KMS-11 (cell line): ENCODE data around the gene UBE2I.
"Not testable (repeated sequence)": the region's sequence is repeated elsewhere in the genome, so short reads cannot be mapped to it uniquely, and the experiment has no call there.

Source experiments
- H2AFZ ChIP-seq: fragments of 200-600 bp; sonication (generic); 2 replicates; pipeline ENCODE4 v1.6.1; 2016; ENCODE audit warnings: antibody characterized with exemption, mixed run types, low read depth
- H3K27ac ChIP-seq: fragments of 200-600 bp; sonication (generic); 2 replicates; pipeline ENCODE4 v1.6.1; 2016; ENCODE audit warnings: mild to moderate bottlenecking, mixed run types
- H3K27me3 ChIP-seq: fragments of 200-600 bp; sonication (generic); 2 replicates; pipeline ENCODE4 v1.6.1; 2017; ENCODE audit warnings: mild to moderate bottlenecking, low read depth, mixed run types, moderate library complexity; ENCODE audit not compliant: insufficient read depth
- H3K36me3 ChIP-seq: fragments of 200-600 bp; sonication (generic); 2 replicates; pipeline ENCODE4 v1.6.1; 2017; ENCODE audit warnings: mild to moderate bottlenecking, mixed run types; ENCODE audit not compliant: insufficient read depth
- H3K4me1 ChIP-seq: fragments of 200-600 bp; sonication (generic); 2 replicates; pipeline ENCODE4 v1.6.1; 2016; ENCODE audit warnings: mild to moderate bottlenecking, low read depth, mixed run types; ENCODE audit not compliant: poor library complexity, severe bottlenecking
- H3K4me2 ChIP-seq: fragments of 200-600 bp; sonication (generic); 2 replicates; pipeline ENCODE4 v1.7.0; 2016; ENCODE audit warnings: mild to moderate bottlenecking, mixed run types
- H3K4me3 ChIP-seq: fragments of 200-600 bp; sonication (generic); IDR thresholded peaks from 2 replicates; pipeline ENCODE4 v1.6.1; 2017; ENCODE audit warnings: low read depth, low read length, mixed read lengths; ENCODE audit not compliant: insufficient read depth
- H3K79me2 ChIP-seq: fragments of 200-600 bp; sonication (generic); 2 replicates; pipeline ENCODE4 v1.6.1; 2016; ENCODE audit warnings: low read depth, mixed run types; ENCODE audit not compliant: insufficient read depth
- H3K9ac ChIP-seq: fragments of 200-600 bp; sonication (generic); 2 replicates; pipeline ENCODE4 v1.6.1; 2016; ENCODE audit warnings: mild to moderate bottlenecking, mixed run types
- H4K20me1 ChIP-seq: fragments of 200-600 bp; sonication (generic); 2 replicates; pipeline ENCODE4 v1.6.1; 2016; ENCODE audit warnings: mild to moderate bottlenecking, mixed run types; ENCODE audit not compliant: insufficient read depth
- CTCF ChIP-seq: fragments of 200-600 bp; sonication (generic); conservative IDR thresholded peaks from 2 replicates; pipeline ENCODE4 v1.6.1; 2017; ENCODE audit warnings: low read depth, mild to moderate bottlenecking, antibody characterized with exemption, low read length, moderate library complexity, mixed read lengths

Gene UBE2I

DNA sequence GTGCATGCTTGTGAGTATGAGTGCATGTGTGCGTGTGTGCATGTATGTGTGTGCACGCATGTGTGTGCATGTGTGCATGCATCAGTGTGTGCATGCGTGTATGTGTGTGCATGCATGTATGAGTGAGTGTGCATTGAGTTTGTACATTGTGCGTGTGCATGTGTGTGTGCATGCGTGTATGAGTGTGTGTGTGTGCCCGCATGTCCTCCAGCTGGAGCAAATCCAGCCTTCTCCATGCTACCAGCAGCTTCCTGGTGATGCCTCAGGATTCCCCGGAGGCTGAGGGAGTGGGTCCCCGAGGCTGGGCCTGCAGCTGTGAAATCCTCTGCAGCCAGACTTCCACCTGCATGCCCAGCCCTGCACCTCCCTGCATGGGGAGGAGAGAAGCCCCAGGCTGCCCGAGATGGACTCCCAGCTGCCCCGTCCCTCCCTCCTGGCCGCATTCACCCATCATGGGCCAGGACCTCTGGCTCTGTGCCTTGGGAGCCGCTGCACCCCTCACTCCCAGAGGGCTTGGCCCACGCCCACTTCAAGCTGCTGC lies 44.3 kb upstream of the UBE2I start:
- Histone ChIP-seq H3K36me3 (no peaks in the 10 kb centered on the region), H4K20me1 (no peaks in the 10 kb centered on the region), H3K27me3 (peaks cover 92% of the 10 kb centered on the region), H3K4me2 (no peak overlapping the region), H3K9ac (no peak overlapping the region), H3K27ac (no peak overlapping the region), H2AFZ (no peak overlapping the region), H3K4me1 (no peaks in the 10 kb centered on the region), H3K79me2 (no peaks in the 10 kb centered on the region), H3K4me3 (no peak overlapping the region)
- no peak for TF ChIP-seq CTCF

DNA sequence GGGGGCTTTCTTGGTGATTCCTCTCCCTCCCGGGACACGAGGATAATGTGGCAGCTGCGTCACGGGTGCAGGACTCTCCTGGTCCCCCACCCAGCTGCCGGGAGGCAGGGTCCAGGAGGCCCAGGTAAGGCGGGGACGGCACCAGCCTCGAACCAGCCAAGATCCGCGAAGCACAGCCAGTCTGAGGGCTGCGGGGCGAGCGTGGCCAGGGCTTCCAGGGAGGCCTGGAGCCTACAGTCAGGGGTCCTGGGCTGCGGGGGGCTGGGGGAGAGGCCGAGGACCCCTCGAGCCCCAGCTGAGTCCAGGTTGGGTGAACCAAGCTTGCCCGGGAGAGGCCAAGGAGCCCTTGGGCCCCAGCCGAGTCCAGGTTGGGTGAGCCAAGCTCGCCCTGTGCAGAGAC lies 43.6 kb upstream of the UBE2I start:
- Histone ChIP-seq H4K20me1 (no peaks in the 10 kb centered on the region), H3K27me3 (peaks cover 92% of the 10 kb centered on the region), H3K36me3 (no peaks in the 10 kb centered on the region), H3K27ac (no peak overlapping the region), H3K4me2 (no peak overlapping the region), H3K79me2 (no peaks in the 10 kb centered on the region), H3K4me1 (no peaks in the 10 kb centered on the region), H3K9ac (no peak overlapping the region), H3K4me3 (no peak overlapping the region), H2AFZ (no peak overlapping the region)
- TF ChIP-seq CTCF, result no peak

- not testable (repeated sequence) for H3K4me2 ChIP-seq, H3K4me3 ChIP-seq, H3K27ac ChIP-seq, H2AFZ ChIP-seq, H3K9ac ChIP-seq, H3K79me2 ChIP-seq, H3K4me1 ChIP-seq, H3K36me3 ChIP-seq, H4K20me1 ChIP-seq
- H3K27me3 ChIP-seq, result peaks cover 90% of the 10 kb centered on the region
These were observed 40.0 kb upstream of the UBE2I start for GRCh38 chr16:1269418-1269817.

DNA sequence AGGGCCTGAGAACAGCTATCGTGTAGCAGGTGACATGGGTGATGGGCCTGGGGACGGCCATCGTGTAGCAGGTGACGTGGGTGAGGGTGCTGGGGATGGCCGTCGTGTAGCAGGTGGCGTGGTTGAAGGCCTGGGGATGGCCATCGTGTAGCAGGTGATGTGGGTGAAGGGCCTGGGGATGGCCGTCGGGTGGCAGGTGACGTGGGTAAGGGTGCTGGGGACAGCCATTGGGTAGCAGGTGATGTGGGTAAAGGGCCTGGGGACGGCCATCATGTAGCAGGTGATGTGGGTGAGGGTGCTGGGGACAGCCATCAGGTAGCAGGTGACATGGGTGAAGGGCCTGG lies 38.1 kb upstream of the UBE2I start:
- no peak overlapping the region for H3K4me2 ChIP-seq
- no peak overlapping the region for H3K27ac ChIP-seq
- no peak overlapping the region for H3K4me3 ChIP-seq
- H2AFZ ChIP-seq, result no peak overlapping the region
- no peaks in the 10 kb centered on the region for H3K79me2 ChIP-seq
- H3K9ac ChIP-seq, result no peak overlapping the region
- peaks cover 94% of the 10 kb centered on the region for H3K27me3 ChIP-seq
- H4K20me1 ChIP-seq, result no peaks in the 10 kb centered on the region
- TF ChIP-seq CTCF, result no peak
- no peaks in the 10 kb centered on the region for H3K4me1 ChIP-seq
- H3K36me3 ChIP-seq, result no peaks in the 10 kb centered on the region

DNA sequence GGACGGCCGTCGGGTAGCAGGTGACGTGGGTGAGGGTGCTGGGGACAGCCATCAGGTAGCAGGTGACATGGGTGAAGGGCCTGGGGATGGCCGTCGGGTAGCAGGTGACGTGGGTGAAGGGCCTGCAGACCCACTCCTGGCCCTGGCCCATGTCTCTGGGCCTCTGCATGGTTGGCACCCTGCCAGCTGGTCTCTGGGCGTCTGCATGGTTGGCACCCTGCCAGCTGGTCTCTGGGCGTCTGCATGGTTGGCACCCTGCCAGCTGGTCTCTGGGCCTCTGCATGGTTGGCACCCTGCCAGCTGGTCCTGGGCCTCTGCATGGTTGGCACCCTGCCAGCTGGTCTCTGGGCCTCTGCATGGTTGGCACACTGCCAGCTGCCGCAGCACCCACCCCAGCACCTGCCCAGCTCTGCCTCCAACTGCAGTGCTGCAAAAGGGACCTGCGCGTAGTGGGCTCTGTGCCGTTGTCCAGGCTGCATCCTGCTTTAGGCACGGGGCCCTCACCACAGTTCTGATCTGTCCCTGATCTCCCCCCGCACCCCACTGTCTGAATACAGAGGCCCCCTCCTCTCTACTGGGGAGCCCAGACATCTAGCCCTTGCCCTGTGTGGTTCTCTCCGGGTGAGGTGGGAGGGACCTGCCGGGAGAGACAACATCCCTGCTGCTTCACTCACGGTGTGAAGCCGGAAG lies 37.6 kb upstream of the UBE2I start:
- not testable (repeated sequence) for H2AFZ ChIP-seq, H3K4me2 ChIP-seq, H3K36me3 ChIP-seq, H3K9ac ChIP-seq, H4K20me1 ChIP-seq, H3K27ac ChIP-seq, H3K4me1 ChIP-seq, H3K79me2 ChIP-seq, H3K4me3 ChIP-seq
- peaks cover 92% of the 10 kb centered on the region for H3K27me3 ChIP-seq
